Astrocyte (in vitro differentiated cells and primary cell): ENCODE data around the gene CHMP4B. TPM values are rescaled to one million over a fixed set of nuclear protein-coding genes. Genes with fewer than 3 reads are reported as not detected.

Experiments used
- DNase-seq: peaks from one replicate; pipeline ENCODE4 v3.0.0-alpha.2; 2010; ENCODE audit warnings: low read depth
- FAIRE-seq: peaks from 2 replicates; lab custom pipeline; 2011; peaks lifted over from hg19 to GRCh38; lab: Jason Lieb, UNC
- H2AFZ ChIP-seq: 2 replicates; pipeline ENCODE4 v1.6.0; 2012; ENCODE audit warnings: low read depth, low read length, inconsistent platforms
- H3K27ac ChIP-seq: 2 replicates; pipeline ENCODE4 v1.5.1; 2011; ENCODE audit warnings: low read depth, low read length, inconsistent platforms
- H3K27me3 ChIP-seq: 2 replicates; pipeline ENCODE4 v1.6.0; 2011; ENCODE audit warnings: low read length, inconsistent platforms; ENCODE audit not compliant: insufficient read depth
- H3K36me3 ChIP-seq: 2 replicates; pipeline ENCODE4 v1.5.1; 2011; ENCODE audit warnings: low read length, inconsistent platforms; ENCODE audit not compliant: insufficient read depth
- H3K4me1 ChIP-seq: 2 replicates; pipeline ENCODE4 v1.5.1; 2011; ENCODE audit warnings: low read length, inconsistent platforms; ENCODE audit not compliant: insufficient read depth
- H3K4me2 ChIP-seq: 2 replicates; pipeline ENCODE4 v1.6.0; 2012; ENCODE audit warnings: low read length, inconsistent platforms
- H3K4me3 ChIP-seq: 2 replicates; pipeline ENCODE4 v1.5.1; 2011; ENCODE audit warnings: low read depth, mild to moderate bottlenecking, low read length, inconsistent platforms; ENCODE audit not compliant: insufficient read depth
- H3K79me2 ChIP-seq: 2 replicates; pipeline ENCODE4 v1.6.0; 2012; ENCODE audit warnings: mild to moderate bottlenecking, low read length, inconsistent platforms; ENCODE audit not compliant: insufficient read depth
- H3K9ac ChIP-seq: 2 replicates; pipeline ENCODE4 v1.6.0; 2012; ENCODE audit warnings: mild to moderate bottlenecking, low read length, inconsistent platforms
- H3K9me3 ChIP-seq: 2 replicates; pipeline ENCODE4 v1.5.1; 2012; ENCODE audit warnings: low read depth, mild to moderate bottlenecking, low read length, inconsistent platforms; ENCODE audit not compliant: insufficient read depth
- H4K20me1 ChIP-seq: 2 replicates; pipeline ENCODE4 v1.6.0; 2012; ENCODE audit warnings: low read length, inconsistent platforms; ENCODE audit not compliant: insufficient read depth
- H3K27ac Mint-ChIP-seq: one replicate; pipeline ENCODE4 v1.8.0; 2021; ENCODE audit warnings: mild to moderate bottlenecking, mixed read lengths; ENCODE audit not compliant: unreplicated experiment
- H3K27me3 Mint-ChIP-seq: one replicate; pipeline ENCODE4 v1.8.0; 2021; ENCODE audit warnings: low read depth, mixed read lengths; ENCODE audit not compliant: unreplicated experiment
- H3K36me3 Mint-ChIP-seq: one replicate; pipeline ENCODE4 v1.8.0; 2021; ENCODE audit warnings: low read depth, mixed read lengths; ENCODE audit not compliant: unreplicated experiment
- H3K4me1 Mint-ChIP-seq: one replicate; pipeline ENCODE4 v1.8.0; 2021; ENCODE audit warnings: low read depth, mixed read lengths; ENCODE audit not compliant: unreplicated experiment
- H3K4me3 Mint-ChIP-seq: one replicate; pipeline ENCODE4 v1.8.0; 2021; ENCODE audit warnings: mild to moderate bottlenecking, moderate library complexity, mixed read lengths; ENCODE audit not compliant: unreplicated experiment
- H3K9me3 Mint-ChIP-seq: one replicate; pipeline ENCODE4 v1.8.0; 2021; ENCODE audit warnings: mild to moderate bottlenecking, mixed read lengths; ENCODE audit not compliant: unreplicated experiment
- CTCF ChIP-seq: IDR thresholded peaks from 2 replicates; pipeline ENCODE4 v1.5.1; 2011; ENCODE audit warnings: low read depth, mild to moderate bottlenecking, inconsistent platforms, low read length, moderate library complexity; ENCODE audit not compliant: insufficient read depth
- EZH2 ChIP-seq: IDR thresholded peaks from 2 replicates; pipeline ENCODE4 v1.6.1; 2012; ENCODE audit warnings: mild to moderate bottlenecking, low read length, inconsistent platforms; ENCODE audit not compliant: insufficient read depth
- total RNA-seq: library from RNA; stranded (reverse); gene quantifications from 2 replicates; pipeline ENCODE4 v1.2.1, GENCODE V29; 2021

Gene CHMP4B
- total RNA-seq, 1 donor from 2014 or later = 90.6 TPM

- peak overlapping the region; percentile 20 for H3K4me3 ChIP-seq
- H3K27ac ChIP-seq = no peak overlapping the region
- FAIRE-seq (no peak), DNase-seq (peak; percentile 50)
- H3K4me2 ChIP-seq = peak overlapping the region; percentile 80
- Mint-ChIP-seq H3K27me3 (peaks cover 19% of the 10 kb centered on the region), H3K9me3 (peaks cover 2% of the 10 kb centered on the region), H3K4me1 (no peaks in the 10 kb centered on the region), H3K27ac (no peak overlapping the region), H3K36me3 (peaks cover 5% of the 10 kb centered on the region), H3K4me3 (no peak overlapping the region)
- peak overlapping the region; percentile 35 for H2AFZ ChIP-seq
- H3K79me2 ChIP-seq = no peaks in the 10 kb centered on the region
- H3K27me3 ChIP-seq = no peaks in the 10 kb centered on the region
- peak overlapping the region; percentile 31 for H3K9ac ChIP-seq
- H4K20me1 ChIP-seq = peaks cover 5% of the 10 kb centered on the region
- no peak for TF ChIP-seq EZH2
- peak; percentile 37 for TF ChIP-seq CTCF
- H3K4me1 ChIP-seq = no peaks in the 10 kb centered on the region
- H3K9me3 ChIP-seq = no peaks in the 10 kb centered on the region
- H3K36me3 ChIP-seq = peaks cover 3% of the 10 kb centered on the region
Observed at GRCh38 chr20:33862709-33863403, 51.7 kb downstream of the CHMP4B start.

GRCh38 chr20:33863440-33864323 is 52.5 kb downstream of the CHMP4B start:
- Histone ChIP-seq H3K27ac (no peak overlapping the region), H2AFZ (no peak overlapping the region), H3K4me1 (no peaks in the 10 kb centered on the region), H3K4me2 (peak overlapping the region; percentile 80), H3K27me3 (peaks cover 3% of the 10 kb centered on the region), H3K4me3 (no peak overlapping the region), H4K20me1 (peaks cover 1% of the 10 kb centered on the region), H3K9me3 (no peaks in the 10 kb centered on the region), H3K36me3 (no peaks in the 10 kb centered on the region), H3K79me2 (no peaks in the 10 kb centered on the region), H3K9ac (no peak overlapping the region)
- H3K27ac Mint-ChIP-seq = peak overlapping the region; percentile 2
- DNase-seq = no peak
- H3K9me3 Mint-ChIP-seq = peaks cover 2% of the 10 kb centered on the region
- FAIRE-seq = no peak
- no peaks in the 10 kb centered on the region for H3K4me1 Mint-ChIP-seq
- peaks cover 21% of the 10 kb centered on the region for H3K27me3 Mint-ChIP-seq
- H3K4me3 Mint-ChIP-seq = no peak overlapping the region
- no peak for TF ChIP-seq CTCF
- no peak for TF ChIP-seq EZH2
- H3K36me3 Mint-ChIP-seq = peaks cover 3% of the 10 kb centered on the region
